Activated CD4-positive, CD25-positive, alpha-beta regulatory T cell treated with anti-CD3 and anti-CD28 coated beads, Interleukin-2, amount 50 U/mL, for 24 hours (primary cell): Measurements from ENCODE around the gene HNRNPR.
A peak's percentile ranks its signal among the peaks of the same experiment; 100 is the strongest.

Experiments used
- ATAC-seq, 2 donors: fragments of 150-1000 bp; cut with Tn5 transposase; one replicate each; pipeline ENCODE4 v1.10.0; 2021; ENCODE audit warnings: mild to moderate bottlenecking in 1 of 2, moderate library complexity in 1 of 2

Gene HNRNPR

DNA sequence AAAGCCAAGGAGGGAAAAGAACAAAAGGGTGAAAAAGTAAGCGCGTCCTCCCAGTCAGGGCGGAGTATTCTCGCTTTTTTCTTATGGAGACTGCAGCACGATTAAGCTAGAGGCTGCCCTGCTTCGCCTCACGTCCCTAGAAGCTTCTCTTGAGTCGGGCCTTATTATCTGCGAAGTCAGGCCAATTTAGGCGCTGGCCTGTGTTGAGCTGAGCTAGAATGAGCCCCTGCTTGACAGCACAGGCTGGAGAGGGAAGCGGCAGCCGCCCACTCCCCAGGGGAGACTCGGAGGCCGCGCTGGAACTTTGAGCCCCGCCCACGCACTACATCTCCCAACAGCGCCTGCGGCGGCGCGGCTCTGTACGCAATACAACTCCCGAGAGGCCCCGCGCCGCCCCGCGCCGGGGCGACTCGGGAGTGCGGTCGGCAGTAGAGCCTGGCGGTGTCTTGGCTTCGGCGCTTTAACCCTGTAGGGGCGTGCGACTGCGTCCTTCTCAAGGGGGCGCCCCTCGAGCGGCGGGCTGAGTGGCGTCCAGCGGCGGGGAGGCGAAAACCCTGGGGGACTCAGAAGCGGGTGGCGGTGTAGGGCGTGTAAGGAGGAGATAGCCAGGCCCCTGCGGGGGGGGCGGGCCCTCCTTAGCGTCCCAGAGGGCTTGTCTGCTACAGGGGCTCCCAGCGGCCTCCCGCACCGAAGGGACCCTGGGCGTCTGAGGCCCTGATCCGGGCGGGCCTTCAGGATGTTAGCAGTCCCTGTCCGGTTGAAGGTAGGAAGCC lies 24.7 kb upstream of the HNRNPR start:
- peak; percentile 75 to 80 for ATAC-seq

DNA sequence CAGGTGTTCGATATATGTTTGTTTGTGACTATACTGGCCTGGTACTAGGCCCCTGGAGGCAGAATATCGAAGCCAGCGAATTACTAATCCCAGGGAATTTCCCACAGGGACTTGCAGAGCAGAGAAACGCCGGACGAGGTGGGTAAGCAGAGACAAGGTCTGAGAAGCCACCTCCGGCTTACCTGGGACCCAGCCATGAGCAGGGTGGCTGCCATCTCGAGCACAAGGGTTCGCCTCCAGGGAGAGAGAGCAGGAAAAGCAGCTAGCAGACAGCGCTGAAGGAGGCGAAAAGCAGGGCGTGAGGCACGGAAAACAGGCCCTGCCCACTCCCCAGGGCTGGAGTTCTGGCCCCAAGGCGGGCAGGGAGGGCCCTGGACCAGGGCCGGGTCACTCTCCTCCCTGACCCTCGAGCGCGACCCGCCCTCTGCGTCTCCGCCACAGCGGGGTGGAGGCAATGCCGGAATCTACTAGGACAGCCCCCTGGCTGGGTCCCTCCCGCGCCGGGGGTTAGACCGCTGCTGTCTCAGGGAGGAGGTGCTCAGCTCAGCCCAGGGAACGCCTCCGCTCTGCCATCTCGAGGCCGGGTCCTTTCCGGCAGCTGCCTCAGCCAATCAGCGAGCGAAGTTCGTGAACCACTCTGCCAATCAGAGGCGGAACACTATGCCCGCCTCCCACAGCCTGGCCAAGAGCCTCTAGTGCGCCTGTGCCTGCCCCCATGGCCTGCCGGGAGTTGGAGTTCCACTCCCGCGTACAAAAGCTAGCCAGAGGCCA lies 23.9 kb upstream of the HNRNPR start:
- ATAC-seq = peak; percentile 94 to 95

DNA sequence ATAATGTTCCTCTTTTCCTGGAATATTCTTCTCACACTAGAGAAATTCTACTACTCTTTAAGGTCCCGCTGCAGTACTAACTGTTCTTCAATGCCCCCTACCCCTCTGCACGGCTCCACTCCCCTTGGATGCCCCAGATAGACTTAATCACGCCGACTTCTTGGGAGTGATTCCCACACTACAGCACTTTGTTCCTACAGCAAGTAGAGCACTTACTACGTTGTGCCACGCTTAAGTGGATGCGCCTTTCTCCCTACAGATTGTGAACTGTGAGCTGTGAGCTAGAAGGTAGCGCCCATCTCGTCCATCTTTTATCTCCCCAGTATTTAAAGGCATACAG lies 23.3 kb upstream of the HNRNPR start:
- no peak for ATAC-seq

DNA sequence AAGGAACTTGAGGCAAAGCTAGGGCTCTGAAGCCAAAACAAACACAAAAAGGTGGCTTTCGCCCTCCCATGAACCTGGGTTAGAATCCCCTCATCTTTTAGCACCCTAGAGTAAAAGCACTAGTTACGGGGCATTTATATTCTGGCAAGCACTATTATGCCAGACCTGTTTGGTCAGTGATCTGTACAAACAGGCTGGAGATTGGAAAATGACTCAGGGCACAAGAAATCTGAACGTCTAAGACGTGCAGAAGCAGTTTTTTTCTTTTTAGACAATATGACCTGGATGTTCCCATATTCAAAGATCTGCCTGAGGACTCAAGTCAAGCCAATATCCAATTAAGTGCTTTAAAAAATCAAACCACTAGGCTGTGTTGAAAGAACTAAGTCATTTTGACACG lies 22.5 kb upstream of the HNRNPR start:
- ATAC-seq = no peak

DNA sequence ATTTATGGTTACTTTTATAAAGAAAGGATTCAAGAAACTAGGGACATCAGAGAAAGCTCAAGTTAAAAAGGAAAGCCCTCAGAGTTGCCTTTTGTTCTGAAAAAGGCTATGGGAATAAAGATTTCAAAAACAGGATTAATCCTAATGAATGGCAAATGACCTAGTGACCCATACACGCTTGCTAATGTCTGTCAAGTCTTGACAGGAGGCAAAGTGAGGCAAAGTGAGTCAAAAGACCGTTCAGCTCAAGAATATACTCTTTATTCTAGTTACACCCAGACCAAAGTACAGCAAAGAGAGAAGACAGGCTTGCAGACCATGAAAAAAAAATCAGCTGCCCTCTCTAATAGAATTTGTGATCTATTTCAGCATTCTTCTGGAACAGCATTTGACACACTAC lies 22.1 kb upstream of the HNRNPR start:
- no peak for ATAC-seq

DNA sequence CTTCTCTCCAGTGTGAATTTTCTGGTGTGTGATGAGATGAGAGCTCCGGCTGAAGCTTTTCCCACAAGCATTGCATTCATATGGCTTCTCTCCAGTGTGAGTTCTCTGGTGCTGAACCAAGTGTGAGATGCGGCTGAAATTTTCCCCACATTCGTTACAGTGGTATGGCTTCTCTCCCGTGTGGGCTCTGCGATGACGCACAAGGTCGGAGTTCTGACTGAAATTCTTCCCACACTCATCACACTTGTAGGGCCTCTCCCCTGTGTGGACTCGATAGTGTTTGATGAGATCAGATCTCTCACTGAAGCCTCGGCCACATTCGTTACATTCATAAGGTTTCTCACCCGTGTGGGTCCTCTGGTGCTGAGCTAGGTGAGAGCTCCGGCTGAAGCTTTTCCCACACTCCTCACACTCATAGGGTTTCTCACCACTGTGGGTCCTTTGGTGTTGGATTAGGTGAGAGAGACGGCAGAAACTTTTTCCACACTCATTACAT lies 18.2 kb upstream of the HNRNPR start:
- no peak for ATAC-seq

DNA sequence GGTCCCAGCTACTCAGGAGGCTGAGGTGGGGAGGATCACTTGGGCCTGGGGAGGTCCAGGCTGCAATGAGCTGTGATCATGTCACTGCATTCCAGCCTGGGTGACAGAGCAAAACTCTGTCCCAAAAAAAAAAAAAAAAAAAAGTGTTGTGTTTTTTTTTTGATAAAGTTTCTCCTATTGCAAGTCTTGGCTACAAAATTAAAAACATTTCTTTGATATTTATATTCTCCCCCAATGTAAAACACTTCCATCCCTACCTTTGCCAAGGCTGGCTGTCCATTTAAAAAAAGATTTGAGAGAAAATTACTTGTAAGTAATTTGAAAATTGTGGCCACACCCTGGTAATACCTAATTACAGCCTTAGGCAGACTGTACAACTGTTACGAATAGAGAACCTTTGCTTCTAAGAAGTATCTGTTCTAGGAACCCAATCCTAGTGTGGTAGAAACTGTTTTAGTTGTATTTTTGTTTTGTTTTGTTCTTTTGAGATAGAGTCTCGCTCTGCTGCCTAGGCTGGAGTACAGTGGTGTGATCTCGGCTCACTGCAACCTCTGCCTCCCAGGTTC lies 14.3 kb upstream of the HNRNPR start:
- no peak for ATAC-seq

DNA sequence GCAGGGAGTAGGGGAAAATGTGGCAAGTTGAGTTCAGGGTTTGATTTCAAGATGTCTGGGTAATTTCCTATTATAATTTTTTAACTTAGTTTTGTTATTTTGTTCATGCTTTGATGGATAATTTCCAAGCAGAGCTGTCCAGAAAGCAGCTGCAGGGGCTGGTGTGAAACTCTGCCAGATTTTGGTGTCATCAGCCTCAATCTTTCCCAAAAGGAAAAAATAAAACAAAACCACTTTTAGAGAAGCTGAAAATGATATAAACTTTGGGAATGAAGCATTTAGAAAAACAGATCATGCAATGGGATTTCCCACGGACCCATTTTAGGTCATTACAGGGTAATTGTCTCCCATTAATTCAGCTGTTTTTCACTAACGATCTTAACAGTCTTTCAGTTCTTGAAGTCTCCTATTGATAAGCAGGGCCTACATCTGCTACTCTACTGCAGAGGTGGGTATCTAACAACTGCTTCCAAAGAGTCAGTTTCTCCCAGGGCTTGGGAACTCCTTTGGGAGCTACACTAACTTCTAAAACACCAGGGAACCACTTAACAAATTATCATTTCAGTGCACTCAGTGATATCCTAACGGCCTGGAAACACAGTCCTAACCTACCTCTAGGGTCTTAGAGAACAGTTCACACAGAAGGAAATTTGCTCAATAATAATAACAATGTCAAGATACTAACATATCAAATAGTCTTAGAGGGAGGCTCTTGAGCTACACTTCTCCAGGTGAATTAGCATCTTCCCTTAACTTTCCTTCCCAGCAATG lies 13.2 kb upstream of the HNRNPR start:
- no peak for ATAC-seq

DNA sequence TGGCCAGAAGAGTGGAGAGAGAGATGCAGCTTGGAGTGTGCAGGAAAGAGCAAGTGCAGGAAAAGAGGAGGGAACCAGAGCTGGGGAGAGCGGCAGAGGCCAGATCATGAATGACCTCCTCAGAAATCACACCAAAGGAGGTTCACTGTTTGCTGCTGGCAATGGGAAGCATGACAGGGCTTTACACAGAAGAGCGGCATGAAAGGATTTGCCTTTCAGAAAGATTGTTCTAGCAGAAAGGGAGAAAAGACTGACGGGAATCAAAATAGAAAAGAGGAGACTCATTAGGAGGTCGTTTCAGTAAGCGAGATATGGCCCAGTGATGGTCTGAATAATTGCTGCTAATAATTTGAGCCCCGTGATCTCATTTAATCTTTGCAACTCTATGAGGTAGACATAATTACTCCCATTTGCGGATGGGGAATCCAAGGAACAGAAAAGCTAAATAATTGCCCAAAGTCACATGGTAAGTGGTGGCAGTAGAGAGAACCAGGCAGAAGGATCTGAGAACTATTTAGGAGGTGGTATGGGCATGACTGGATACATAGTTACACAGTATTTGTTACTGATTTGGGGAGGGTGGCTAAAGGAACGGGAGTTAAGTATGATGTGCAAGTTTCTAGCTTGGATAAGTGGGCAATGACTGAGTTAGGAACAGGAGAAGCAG lies 12.5 kb upstream of the HNRNPR start:
- no peak for ATAC-seq

DNA sequence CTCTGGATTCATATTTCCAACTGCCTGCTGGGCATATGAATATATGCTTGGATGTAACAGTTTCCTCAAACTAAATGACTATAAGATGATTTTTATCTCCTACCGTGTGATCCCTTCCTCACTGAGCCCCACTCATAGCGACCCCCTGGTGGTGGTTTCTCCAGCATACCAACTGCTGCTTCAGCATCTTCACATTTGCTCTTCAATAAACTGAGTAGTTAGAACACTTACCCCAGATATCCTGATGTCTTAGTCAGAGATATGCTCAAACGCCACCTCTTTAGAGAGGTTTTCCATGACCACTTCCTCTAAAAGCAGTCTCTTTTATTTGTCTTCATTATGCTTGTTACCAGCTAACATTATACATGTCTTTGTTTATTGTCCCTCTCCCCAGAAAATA lies 10.2 kb upstream of the HNRNPR start:
- no peak for ATAC-seq

DNA sequence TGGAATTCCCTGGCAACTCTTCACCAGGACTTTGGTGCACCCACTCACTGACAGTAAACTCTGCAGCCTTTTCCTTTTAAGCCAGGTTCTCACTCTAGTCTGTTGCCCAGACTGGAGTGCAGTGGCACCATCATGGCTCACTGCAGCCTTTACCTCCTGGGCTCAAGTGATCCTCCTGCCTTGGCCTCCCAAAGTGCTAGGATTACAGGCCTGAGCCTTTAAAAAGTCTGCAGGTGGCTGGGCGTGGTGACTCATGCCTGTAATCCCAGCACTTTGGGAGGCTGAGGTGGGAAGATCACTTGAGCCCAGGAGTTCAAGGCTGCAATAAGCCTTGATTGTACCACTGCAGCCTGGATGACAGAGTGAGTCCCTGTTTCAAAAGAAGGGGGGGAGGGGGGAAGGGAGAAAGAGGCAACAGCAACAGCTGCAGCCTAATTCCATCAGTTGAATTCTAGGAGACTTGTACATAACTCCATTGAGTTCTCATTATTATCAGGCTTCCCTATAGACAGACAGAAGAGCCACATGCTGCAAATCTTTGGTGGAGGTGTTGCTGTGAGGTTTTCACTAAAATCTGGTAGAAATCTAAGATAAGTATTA lies 8.1 kb upstream of the HNRNPR start:
- no peak for ATAC-seq

DNA sequence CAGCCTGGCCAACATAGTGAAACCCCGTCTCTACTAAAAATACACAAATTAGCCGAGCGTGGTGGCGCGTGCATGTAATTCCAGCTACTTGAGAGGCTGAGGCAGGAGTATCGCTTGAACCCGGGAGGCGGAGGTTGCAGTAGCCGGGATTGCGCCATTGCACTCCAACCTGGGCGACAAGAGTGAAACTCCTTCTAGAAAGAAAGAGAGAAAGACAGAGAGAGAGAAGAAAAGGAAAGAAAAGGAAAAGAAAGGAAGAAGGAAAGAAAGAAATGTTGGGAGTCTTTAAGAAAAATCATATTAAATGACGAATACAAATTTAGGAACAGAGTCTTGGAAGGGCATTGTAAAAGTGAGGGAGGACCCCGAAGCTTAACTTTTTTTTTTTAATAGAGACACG lies 1.8 kb upstream of the HNRNPR start:
- ATAC-seq = no peak

DNA sequence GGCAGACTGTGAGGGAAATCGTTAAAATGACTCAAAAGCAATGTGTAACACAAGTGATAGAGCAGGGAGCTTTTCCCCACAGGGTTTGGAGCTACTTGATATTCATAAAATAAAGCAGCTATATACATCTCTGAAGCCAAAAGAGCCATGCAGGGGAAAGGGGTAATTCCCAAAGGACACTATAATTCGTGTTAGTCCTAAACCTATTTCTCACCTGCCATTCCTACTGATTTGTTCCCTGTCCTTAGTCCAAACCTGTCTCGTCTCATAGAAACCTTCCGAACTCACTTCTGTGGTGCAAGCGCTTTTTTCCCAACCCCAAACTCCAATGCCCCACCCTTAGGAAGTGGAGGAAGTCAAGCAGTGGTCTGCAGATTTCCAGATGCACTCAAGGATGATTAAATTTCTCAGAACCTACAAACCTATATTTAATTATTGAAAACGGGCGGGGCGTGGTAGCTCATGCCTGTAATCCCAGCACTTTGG lies 946 bp upstream of the HNRNPR start:
- peak in 1 of 2 donors; percentile 1 for ATAC-seq

DNA sequence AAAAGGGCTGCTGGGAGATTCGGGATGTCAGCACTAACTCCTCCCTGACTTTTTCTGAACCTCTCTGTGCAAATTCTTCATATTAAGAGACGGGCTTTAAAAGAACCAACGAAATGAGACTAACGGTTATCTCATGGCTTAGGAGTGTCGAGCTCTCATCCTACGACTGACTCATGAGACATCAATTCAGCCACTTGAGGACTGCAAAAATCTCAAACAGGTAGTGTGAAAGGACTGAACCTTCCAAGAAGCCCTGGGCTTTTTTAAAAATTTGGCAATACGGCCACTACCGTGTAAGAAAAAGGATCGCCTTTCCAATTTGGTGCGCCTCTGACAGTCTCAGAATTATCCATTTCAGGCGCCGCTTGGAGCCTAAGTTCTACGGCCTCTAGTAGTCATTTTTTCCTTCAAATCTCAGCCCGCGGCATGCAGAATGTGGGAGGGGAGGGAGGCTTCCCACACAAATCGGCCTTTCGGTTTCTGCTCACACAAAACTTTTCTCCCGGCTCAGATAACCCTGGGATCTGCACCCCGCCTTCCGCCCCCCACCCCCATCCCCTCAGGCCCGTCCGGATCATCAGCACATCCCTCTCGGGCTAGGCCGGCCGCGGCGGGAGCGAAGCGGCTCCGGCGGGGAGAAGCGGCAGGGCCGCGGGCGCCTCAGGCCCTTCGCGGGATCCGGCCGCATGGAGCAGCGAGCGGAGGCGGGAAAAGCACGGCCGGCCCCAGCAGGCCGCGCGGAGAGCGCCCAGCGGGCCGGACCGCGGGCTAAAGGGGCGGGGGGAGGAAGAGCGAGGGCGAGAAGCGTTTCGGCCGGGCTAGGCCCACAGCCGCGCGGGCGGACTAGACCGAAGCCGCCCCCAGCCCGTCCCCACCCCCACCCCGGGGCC lies 618 bp downstream of the HNRNPR start:
- peak; percentile 1 to 11 for ATAC-seq

DNA sequence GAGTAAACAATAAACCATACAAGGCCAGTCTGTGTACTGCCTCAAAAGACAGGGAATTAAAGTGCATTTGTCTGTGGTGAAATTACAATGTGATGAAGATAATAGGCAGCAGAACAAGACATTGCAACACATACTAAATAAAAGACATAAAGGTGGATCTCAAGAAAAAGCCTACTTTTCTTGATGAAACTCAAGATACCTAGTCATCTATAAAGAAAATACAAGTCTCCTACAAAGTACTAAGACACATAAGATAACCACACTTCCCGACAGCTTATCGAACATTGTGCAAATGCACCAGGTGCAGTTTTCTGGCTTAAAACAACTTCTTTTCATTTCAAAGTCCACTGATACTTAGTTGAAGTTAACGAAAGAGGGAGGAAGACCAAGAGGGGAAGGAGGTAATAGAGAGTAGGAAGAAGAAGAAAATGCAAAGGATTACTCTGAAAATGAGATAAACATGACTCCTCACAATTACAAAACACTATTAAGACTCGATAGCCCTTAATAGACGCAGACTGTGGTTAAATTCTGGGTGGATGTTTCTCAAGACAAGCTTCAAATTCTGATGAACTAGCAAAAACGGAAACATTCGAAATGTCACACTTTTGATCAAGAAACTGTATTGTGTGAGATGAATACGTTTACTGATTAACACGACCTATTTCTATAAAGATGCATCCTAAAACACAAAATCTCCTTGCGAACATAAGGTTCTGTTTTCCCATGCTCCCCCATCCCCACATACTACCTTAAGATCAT lies 2.0 kb downstream of the HNRNPR start:
- ATAC-seq = no peak

DNA sequence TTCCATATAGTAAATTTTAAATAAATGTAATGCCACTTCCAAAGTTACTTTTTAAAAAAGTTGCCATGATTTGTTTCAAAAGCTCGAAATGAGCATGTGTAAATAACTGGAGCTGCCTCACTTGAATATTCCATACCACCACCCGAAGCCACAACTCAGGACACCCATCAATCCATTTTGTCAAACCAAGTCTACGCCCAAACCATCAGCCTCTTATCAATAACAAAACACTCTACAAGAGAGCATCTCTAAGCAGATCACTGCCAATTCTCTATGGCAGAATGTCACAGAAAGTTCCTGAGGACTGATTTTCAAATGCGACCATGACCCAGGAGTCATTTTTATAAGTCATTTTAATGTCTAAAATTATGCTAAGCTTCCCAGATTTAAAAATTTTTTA lies 4.5 kb downstream of the HNRNPR start:
- no peak for ATAC-seq

DNA sequence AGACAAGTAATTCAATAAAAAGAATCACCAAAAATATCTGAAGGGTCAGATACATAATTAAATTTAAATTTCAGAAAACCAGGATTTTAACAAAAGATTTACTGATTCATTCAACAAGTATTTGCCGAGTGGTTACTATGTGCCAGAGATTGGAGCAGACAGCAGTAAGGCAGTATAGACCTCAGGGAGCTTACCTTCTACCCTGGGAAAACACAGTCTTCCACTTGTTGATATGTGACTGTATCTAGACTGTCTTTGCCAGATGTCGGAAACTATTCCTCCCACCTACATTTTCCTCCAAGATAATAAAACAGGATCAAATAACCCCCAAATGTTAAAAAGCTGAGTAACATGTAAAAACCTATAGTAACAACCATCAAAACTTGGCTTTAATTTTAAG lies 6.2 kb downstream of the HNRNPR start:
- no peak for ATAC-seq

DNA sequence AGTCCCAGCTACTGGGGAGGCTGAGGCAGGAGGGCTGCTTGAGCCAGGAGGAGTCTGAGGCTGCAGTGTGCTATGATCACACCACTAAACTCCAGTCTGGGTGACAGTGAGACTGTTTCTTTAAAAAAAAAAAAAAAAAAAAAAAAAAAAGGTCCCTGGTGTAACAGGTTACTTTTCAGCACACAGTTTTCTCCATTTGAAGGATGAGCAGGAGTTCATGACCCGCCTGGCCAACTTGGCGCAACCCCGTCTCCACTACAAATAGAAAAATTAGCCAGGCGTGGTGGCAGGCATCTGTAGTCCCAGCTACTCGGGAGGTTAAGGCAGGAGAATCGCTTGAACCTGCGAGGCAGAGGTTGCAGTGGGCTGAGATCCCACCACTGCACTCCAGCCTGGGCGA lies 12.4 kb downstream of the HNRNPR start:
- no peak for ATAC-seq

DNA sequence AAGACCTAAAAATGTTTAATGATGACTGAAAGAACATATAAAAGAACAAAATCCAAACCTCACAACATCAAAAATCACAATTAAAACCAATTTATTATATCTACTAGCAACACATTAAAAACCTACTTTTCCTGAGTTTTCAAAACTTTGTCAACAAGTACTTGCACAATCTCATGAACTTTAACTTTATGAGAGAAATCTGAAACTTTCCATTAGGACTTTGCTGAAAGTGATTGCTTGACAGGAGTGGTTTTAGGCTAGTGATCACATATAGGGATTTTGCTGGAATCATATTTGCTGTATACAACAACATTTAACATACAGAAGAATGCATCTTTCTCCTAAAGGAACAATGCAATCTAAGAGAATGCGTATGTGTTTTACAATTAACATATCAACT lies 13.2 kb downstream of the HNRNPR start:
- ATAC-seq = no peak

DNA sequence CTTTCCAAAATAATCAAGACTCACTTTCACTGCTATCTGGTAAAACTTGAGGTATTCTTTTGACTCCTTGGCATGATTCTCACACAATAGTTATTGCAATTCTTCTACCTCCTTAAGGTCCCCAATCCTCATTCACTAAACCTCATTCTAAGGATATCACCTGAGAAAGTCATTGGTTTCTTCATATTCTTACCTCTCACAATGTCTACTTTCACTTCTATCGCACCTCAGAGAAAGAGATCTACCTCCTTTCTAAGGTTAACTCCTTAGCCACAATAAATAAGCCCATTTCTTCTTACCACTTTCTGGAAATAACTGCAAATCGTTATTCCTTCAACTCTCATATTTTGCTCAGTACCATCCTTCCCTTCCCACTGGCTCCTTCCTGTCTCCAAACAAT lies 18.7 kb downstream of the HNRNPR start:
- ATAC-seq = no peak
